ENCODE results near the gene LRCOL1.

The LRCOL1 gene

DNA sequence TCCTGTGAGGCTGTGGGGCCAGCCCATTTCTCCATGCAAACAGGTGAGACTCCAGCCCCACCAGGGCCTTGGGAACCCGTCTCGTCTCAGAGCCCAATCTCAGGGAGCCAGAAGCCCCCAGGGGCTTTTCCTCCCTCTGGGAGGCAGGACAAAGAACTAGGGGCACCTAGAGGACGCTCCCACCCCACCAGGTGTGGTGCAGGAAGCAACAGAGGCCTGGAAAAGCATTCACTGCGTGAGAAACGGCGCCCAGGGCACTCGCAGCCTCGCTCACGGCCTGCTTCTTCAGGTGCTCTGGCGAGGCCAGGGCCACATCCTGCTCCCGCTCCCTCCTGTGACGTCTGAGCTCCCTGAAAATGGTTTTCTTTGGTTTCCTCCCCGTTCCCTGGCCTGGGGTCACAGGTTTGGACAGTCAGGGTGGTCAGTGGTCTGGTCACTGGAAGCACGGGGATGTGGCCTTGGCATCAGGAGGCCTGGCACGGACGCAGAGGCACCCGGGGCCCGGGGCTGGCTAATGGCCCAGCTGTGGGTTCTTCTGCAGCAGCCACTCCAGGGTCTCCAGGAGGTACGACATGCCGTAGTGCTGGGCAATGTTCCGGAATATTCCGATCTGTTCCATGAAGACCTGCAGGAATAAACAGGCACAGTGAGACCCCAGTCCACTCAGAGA lies 13.9 kb upstream of the LRCOL1 start:
- Histone ChIP-seq H3K79me2 (ENCODE audit: control insufficient read depth, low read length) (no peaks in the 10 kb centered on the region), H3K27ac (ENCODE audit: low read depth, low read length) (no peak overlapping the region), H3K9me2 (replicated peaks; ENCODE audit: control insufficient read depth, low read length) (no peaks in the 10 kb centered on the region), H3F3A (ENCODE audit: control insufficient read depth, insufficient read depth) (peaks cover 5% of the 10 kb centered on the region), H3K4me3 (ENCODE audit: low read length) (no peak overlapping the region), H3K36me3 (ENCODE audit: control insufficient read depth, low read length) (peaks cover 57% of the 10 kb centered on the region), H4K20me1 (ENCODE audit: control insufficient read depth, insufficient read depth, low read depth, low read length) (no peaks in the 10 kb centered on the region), H3K4me2 (ENCODE audit: low read length) (no peak overlapping the region), H3K4me1 (ENCODE audit: control insufficient read depth, low read length) (no peaks in the 10 kb centered on the region), H3K27me3 (ENCODE audit: control insufficient read depth, low read length) (no peaks in the 10 kb centered on the region), H3K9me3 (ENCODE audit: control insufficient read depth, insufficient read depth, low read length) (no peaks in the 10 kb centered on the region)
- TF ChIP-seq EZH2phosphoT487 (IDR thresholded peaks at IDR 0.05; ENCODE audit: borderline replicate concordance, low read length) = no peak
- TF ChIP-seq, protein P1, sequence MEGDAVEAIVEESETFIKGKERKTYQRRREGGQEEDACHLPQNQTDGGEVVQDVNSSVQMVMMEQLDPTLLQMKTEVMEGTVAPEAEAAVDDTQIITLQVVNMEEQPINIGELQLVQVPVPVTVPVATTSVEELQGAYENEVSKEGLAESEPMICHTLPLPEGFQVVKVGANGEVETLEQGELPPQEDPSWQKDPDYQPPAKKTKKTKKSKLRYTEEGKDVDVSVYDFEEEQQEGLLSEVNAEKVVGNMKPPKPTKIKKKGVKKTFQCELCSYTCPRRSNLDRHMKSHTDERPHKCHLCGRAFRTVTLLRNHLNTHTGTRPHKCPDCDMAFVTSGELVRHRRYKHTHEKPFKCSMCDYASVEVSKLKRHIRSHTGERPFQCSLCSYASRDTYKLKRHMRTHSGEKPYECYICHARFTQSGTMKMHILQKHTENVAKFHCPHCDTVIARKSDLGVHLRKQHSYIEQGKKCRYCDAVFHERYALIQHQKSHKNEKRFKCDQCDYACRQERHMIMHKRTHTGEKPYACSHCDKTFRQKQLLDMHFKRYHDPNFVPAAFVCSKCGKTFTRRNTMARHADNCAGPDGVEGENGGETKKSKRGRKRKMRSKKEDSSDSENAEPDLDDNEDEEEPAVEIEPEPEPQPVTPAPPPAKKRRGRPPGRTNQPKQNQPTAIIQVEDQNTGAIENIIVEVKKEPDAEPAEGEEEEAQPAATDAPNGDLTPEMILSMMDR (IDR thresholded peaks at IDR 0.05; ENCODE audit: low read depth, low read length, poor library complexity, severe bottlenecking) = no peak

DNA sequence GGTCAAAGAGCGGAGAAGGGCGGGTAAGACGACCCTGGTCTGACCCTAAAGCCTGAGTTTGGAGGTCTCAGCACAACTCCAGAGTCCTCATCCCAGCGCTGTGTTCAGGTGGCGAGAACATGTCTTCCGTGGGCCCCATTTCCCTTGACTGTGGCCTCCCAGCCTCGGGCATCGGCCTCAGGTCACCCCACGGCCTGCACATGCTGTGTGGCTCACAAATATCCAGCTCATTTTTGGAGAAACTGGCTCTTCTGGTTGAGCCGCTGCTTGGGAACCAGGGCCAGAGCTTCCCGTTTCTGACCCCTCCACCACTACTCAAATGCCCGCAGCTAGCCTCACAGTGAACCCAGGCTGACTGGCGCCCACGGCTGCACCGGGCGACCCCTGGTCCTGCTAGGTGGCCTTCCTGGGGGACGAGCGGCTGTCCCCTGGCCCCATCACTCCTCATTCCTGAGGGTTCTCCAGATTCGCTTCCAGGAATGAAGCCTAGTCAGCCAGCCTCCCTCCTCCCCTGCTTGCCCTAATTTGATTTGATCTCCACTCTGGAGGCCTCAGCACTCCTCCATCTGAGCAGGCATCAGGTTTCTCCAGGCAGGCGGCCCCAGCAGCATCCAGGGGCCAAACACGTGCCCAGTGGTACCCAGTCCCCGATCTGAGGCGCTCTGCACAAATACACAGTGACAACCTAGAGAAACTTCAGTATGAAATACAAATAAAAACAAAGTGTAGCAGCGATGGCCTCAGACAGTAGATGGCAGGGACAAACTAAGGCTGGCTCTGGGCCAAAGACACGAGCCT lies 12.9 kb upstream of the LRCOL1 start:
- no peaks in the 10 kb centered on the region for H4K20me1 ChIP-seq (ENCODE audit: control insufficient read depth, insufficient read depth, low read depth, low read length)
- no peak overlapping the region for H3K4me2 ChIP-seq (ENCODE audit: low read length)
- H3K4me3 ChIP-seq (ENCODE audit: low read length) = no peak overlapping the region
- H3K9me2 ChIP-seq (replicated peaks; ENCODE audit: control insufficient read depth, low read length) = no peaks in the 10 kb centered on the region
- peaks cover 48% of the 10 kb centered on the region for H3K36me3 ChIP-seq (ENCODE audit: control insufficient read depth, low read length)
- H3K9me3 ChIP-seq (ENCODE audit: control insufficient read depth, insufficient read depth, low read length) = no peaks in the 10 kb centered on the region
- no peaks in the 10 kb centered on the region for H3K4me1 ChIP-seq (ENCODE audit: control insufficient read depth, low read length)
- H3F3A ChIP-seq (ENCODE audit: control insufficient read depth, insufficient read depth) = peaks cover 5% of the 10 kb centered on the region; the same call in 1 of the 2 replicates
- no peaks in the 10 kb centered on the region for H3K79me2 ChIP-seq (ENCODE audit: control insufficient read depth, low read length)
- no peak overlapping the region for H3K27ac ChIP-seq (ENCODE audit: low read depth, low read length)
- H3K27me3 ChIP-seq (ENCODE audit: control insufficient read depth, low read length) = no peaks in the 10 kb centered on the region
- no peak for TF ChIP-seq EZH2phosphoT487 (IDR thresholded peaks at IDR 0.05; ENCODE audit: borderline replicate concordance, low read length)
- TF ChIP-seq, protein P1 (IDR thresholded peaks at IDR 0.05; ENCODE audit: low read depth, low read length, poor library complexity, severe bottlenecking) = no peak

DNA sequence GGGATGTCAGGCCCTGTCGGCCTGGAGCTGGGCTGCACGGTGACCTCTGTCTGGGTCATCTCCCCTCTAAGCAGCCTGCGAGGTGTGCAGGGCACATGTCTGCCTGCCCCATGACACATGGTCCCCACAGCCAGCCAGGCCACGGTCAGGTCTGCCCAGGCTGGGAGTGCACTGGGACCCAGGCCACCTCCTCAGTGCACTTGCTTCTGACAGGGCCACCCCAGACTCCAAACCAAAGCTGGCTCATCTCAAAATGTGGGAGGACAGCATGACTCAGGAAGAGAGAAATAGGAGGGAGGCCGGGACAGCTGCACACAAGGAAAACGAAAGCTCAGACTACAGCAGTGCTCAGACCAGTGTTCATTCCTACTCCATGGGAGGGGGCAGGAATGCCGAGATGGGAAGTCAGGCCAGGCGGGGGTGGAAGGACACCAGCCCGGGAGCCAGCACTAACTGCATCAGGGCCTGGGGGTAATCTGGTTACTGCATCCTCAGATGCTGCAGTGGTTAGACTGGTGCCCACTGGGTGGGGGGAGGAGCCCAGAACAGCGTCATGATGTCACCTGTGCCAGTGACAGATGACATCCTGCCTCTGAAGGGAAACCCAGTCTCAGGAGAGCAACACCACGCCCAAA lies 12.2 kb upstream of the LRCOL1 start:
- no peak overlapping the region for H3K4me3 ChIP-seq (ENCODE audit: low read length)
- H3K9me2 ChIP-seq (replicated peaks; ENCODE audit: control insufficient read depth, low read length) = no peaks in the 10 kb centered on the region
- no peaks in the 10 kb centered on the region for H3K9me3 ChIP-seq (ENCODE audit: control insufficient read depth, insufficient read depth, low read length)
- H3F3A ChIP-seq (ENCODE audit: control insufficient read depth, insufficient read depth) = peaks cover 6% of the 10 kb centered on the region
- no peaks in the 10 kb centered on the region for H3K27me3 ChIP-seq (ENCODE audit: control insufficient read depth, low read length)
- no peaks in the 10 kb centered on the region for H3K79me2 ChIP-seq (ENCODE audit: control insufficient read depth, low read length)
- H3K36me3 ChIP-seq (ENCODE audit: control insufficient read depth, low read length) = peaks cover 43% of the 10 kb centered on the region
- H3K4me2 ChIP-seq (ENCODE audit: low read length) = no peak overlapping the region
- TF ChIP-seq EZH2phosphoT487 (IDR thresholded peaks at IDR 0.05; ENCODE audit: borderline replicate concordance, low read length) = no peak
- TF ChIP-seq, protein P1 (IDR thresholded peaks at IDR 0.05; ENCODE audit: low read depth, low read length, poor library complexity, severe bottlenecking) = no peak
- no peak overlapping the region for H3K27ac ChIP-seq (ENCODE audit: low read depth, low read length)
- H4K20me1 ChIP-seq (ENCODE audit: control insufficient read depth, insufficient read depth, low read depth, low read length) = no peaks in the 10 kb centered on the region
- H3K4me1 ChIP-seq (ENCODE audit: control insufficient read depth, low read length) = no peaks in the 10 kb centered on the region

Measured in DOHH2 (cell line).